ENCODE data around the gene DKK3.

Gene DKK3

DNA sequence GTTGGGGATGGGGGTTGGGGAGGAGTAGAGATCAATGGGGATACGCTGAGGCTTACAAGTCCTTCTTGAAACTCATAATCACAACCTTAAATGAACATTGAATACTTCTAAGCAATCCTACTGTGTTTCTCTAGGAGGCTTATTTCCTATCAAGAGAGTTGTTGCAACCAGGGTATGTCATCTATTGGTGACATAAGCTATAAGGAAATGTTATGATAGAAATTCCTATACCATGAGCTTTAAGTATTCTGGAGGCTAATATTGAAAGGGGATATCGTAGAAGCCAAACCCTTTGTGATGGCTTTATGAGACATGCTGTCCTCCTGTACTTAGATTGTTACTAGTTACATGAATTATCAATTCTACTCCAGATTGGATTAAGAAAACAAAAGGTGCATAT lies 72.9 kb downstream of the DKK3 start:
- DNase-seq = no peak

- peak; percentile 80 for DNase-seq
Measured at GRCh38 chr11:11931461-11932055, 76.9 kb downstream of the DKK3 start.

DNA sequence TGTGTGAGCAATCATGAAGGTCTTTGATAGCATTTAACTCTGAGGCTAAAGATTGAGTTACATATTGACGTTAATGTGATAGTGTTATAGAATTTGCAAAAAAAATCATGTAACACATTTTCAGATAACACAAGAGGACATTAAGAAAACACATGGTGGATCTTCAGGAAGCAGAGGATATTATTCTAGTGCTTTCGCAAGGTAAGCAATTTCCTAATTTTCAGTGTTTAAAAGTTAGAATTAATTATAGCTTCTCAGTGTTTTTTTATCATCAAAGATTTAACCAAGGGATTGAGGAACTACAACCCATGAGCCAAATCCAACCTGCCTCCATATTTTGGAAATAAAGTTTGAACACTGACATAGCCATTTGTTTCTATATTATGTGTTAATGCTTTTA lies 78.5 kb downstream of the DKK3 start:
- DNase-seq = no peak

- DNase-seq = no peak
Measured at GRCh38 chr11:11923828-11924227, 84.6 kb downstream of the DKK3 start.

DNA sequence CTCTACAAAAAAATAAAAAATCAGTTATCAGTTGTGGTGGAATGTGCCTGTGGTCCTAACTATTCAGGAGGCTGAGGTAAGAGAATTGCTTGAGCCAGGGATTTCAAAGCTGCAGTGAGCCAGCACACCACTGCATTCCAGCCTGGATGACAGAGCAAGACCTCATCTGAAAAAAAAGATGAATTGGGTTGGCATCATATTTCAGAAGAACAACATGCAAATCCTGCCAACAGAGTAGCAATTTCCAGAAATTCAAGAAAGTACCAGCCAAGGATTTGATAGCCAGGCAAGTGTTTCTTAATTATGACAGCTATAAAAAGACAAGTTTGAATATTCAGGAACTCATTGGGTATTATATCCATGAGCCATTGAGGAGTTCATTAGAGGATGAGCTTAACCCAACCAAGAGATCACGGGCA lies 91.4 kb downstream of the DKK3 start:
- no peak for DNase-seq

GRCh38 chr11:11915625-11916024 lies 92.8 kb downstream of the DKK3 start:
- DNase-seq = no peak

DNA sequence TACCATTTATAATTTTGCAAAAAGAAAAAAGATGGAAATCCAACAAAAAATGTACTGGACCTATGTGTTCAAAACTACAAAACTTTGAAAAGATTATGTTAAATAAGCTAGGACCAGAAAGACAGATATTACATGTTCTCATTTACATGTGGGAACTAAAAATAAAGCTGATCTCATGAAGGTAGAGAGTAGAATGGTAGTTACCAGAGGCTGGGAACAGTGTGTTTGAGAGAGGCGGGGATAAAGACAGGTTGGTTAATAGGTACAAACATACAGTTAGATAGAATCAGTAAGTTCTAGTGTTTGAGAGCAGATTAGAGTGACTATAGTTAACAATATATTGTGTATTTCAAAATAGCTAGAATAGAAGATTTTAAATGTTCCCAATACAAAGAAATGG lies 95.0 kb downstream of the DKK3 start:
- no peak for DNase-seq

Data from NCI-H1694 treated with DMSO at 0.1 percent for 48 hours (cell line).